Ascending aorta (tissue), 2 donors: ENCODE data around the gene RARB. TPM values are rescaled to one million over a fixed set of nuclear protein-coding genes. Genes with fewer than 3 reads are reported as not detected.

Source experiments
- DNase-seq, 2 donors: peaks; one replicate each; pipeline ENCODE4 v3.0.0-alpha.2; 2019; ENCODE audit warnings: low spot score in 2 of 2
- H3K27ac ChIP-seq, 2 donors: fragments of 200-600 bp; sonication (generic); one replicate each; pipeline ENCODE4 v1.5.1; 2016 to 2017; ENCODE audit warnings: mild to moderate bottlenecking in 1 of 2
- H3K27me3 ChIP-seq: fragments of 200-600 bp; sonication (generic); one replicate; pipeline ENCODE4 v1.5.1; 2017
- H3K36me3 ChIP-seq, 2 donors: fragments of 200-600 bp; sonication (generic); one replicate each; pipeline ENCODE4 v1.5.1; 2016
- H3K4me1 ChIP-seq, 2 donors: fragments of 200-600 bp; sonication (generic); one replicate each; pipeline ENCODE4 v1.5.1; 2016 to 2017; ENCODE audit warnings: mild to moderate bottlenecking in 1 of 2
- H3K4me3 ChIP-seq, 2 donors: fragments of 200-600 bp; sonication (generic); one replicate each; pipeline ENCODE4 v1.5.1; 2016 to 2017; ENCODE audit warnings: mild to moderate bottlenecking in 1 of 2
- H3K9me3 ChIP-seq, 2 donors: fragments of 200-600 bp; sonication (generic); one replicate each; pipeline ENCODE4 v1.5.1; 2016
- CTCF ChIP-seq, 3 experiments: fragments of 200-600 bp in 2 of 3; fragments of 450-650 bp in 1 of 3; sonication (generic) in 2 of 3; IDR thresholded peaks; one replicate each; pipeline ENCODE4 v1.5.1; 2016 to 2019; ENCODE audit warnings: antibody characterized with exemption in 3 of 3, mild to moderate bottlenecking in 1 of 3, moderate library complexity in 1 of 3
- intact Hi-C: fragments of 100-400 bp; cut with DNase I; formaldehyde crosslinking; loops from one replicate; pipeline ENCODE4 v1.15.1; 2023
- total RNA-seq: library from RNA; depleted of rRNA; stranded (reverse); fragments of >200 nt; gene quantifications from one replicate; pipeline ENCODE4 v1.1.0, GENCODE V29; 2016

Gene RARB
- total RNA-seq, 1 donor from 2014 or later: 52.7 TPM

DNA sequence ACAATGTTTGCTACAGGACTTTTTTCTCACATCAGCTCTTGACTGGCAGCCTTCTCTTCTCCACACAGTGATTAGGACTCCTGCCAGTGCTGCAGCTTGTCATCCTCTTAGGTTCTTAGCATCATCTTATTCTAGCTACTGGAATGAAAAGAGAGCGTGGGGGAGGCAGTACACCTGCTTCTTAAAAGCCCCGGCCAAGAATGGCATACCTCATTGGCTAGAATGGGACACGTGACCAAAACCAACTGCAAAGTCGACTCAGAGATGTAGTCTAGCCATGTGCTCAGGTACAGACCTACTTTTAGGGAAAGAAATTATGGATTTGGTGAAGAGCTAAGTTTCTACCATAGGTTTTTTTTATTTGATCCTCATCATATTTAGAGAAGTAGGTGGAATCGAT is 44.1 kb downstream of the RARB start:
- Histone ChIP-seq H3K4me1 (peaks cover 5 to 17% of the 10 kb centered on the region in 2 donors), H3K36me3 (no peaks in the 10 kb centered on the region), H3K27me3 (no peaks in the 10 kb centered on the region), H3K27ac (no peak overlapping the region), H3K9me3 (no peaks in the 10 kb centered on the region), H3K4me3 (no peak overlapping the region)
- DNase-seq: no peak
- intact Hi-C loops: loop anchor here (5.0 kb wide), 1 partner anchor 45 kb away; the partner anchor contains the start of gene RARB
- TF ChIP-seq CTCF (IDR thresholded peaks at IDR 0.05): no peak

DNA sequence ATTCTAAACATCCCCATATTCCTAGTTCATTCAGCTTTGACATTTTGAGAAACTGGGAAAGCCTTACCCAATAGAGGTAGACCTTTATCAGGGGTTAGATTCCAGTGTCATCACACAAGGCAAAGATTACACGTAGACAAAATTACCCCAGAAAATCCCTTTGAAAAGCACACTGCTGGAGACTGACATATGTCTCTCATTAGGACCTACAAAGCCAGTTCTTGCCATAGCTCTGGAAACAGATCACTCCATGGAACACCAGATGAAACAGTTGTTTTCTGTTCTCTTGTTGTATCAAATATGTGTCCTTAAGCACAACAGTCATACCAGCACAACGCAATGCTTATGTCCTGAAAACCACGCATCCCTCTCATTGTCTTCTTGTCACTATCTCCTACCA is 44.7 kb downstream of the RARB start:
- intact Hi-C loops: loop anchor here (5.0 kb wide), 1 partner anchor 45 kb away; the partner anchor contains the start of gene RARB
- no peaks in the 10 kb centered on the region for H3K36me3 ChIP-seq
- peaks cover 5 to 17% of the 10 kb centered on the region in 2 donors for H3K4me1 ChIP-seq

DNA sequence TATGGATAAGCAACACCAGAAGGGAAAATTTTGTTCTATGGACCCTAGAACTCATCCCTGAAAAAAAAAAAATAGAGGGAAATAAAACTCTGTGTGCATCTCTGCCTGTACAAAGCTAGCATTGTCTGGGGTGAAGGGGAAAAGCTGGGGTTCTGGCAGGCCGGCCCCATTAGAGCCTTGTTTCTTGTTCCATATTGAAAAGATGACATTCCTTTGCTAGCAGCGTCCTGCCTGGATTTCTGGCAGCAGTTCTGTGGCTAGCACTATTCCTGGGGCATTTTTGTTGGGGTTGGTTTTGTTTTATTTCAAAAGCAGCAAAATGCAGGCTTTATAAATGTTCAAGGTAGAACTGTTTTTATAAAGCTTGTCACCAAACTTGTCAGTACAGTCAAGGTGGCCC is 45.2 kb downstream of the RARB start:
- intact Hi-C loops: loop anchor here (5.0 kb wide), 1 partner anchor 46 kb away; the partner anchor contains the start of gene RARB
- TF ChIP-seq CTCF (IDR thresholded peaks at IDR 0.05): no peak
- Histone ChIP-seq H3K4me3 (peak overlapping the region in 1 of 2 donors; percentile 12), H3K36me3 (no peaks in the 10 kb centered on the region), H3K27me3 (no peaks in the 10 kb centered on the region), H3K27ac (peak overlapping the region; percentile 20 to 55), H3K4me1 (peaks cover 5 to 17% of the 10 kb centered on the region in 2 donors), H3K9me3 (no peaks in the 10 kb centered on the region)
- DNase-seq: no peak

More for the DNA sequence above, 44.7 kb downstream of the RARB start:
- H3K27ac ChIP-seq: peak overlapping the region in 1 of 2 donors; percentile 55
- no peaks in the 10 kb centered on the region for H3K9me3 ChIP-seq
- no peak for DNase-seq
- no peak for TF ChIP-seq CTCF (IDR thresholded peaks at IDR 0.05)
- H3K4me3 ChIP-seq: no peak overlapping the region
- no peaks in the 10 kb centered on the region for H3K27me3 ChIP-seq

- H3K9me3 ChIP-seq: no peaks in the 10 kb centered on the region
- peak overlapping the region in 1 of 2 donors; percentile 55 for H3K27ac ChIP-seq
- H3K4me1 ChIP-seq: peaks cover 4 to 11% of the 10 kb centered on the region in 2 donors
- peak overlapping the region in 1 of 2 donors; percentile 12 for H3K4me3 ChIP-seq
- DNase-seq: no peak
- TF ChIP-seq CTCF (IDR thresholded peaks at IDR 0.05): no peak
- intact Hi-C loops: loop anchor here (5.0 kb wide), 1 partner anchor 47 kb away; the partner anchor contains the start of gene RARB
- no peaks in the 10 kb centered on the region for H3K36me3 ChIP-seq
- H3K27me3 ChIP-seq: no peaks in the 10 kb centered on the region
Observed at GRCh38 chr3:25474052-25474451, 46.0 kb downstream of the RARB start.

DNA sequence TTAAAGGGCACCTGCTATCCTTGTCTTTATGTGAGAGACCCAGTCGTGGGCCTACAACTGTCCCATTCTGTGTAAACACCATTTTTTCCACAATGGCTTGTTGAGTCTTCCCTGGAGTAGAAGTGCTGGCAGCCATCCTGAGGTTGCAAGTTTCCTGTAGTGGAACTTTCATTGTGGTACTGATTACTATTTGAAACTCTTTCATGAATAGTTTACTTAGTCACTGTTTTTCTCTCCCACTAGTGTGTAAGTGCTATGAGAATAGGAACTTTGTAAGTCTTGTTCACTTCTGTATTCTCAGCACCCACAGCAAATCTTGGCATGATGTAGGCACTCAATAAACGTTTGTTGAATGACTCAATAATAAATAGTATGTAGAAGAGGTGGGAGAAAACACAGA is 48.6 kb downstream of the RARB start:
- Histone ChIP-seq H3K9me3 (no peaks in the 10 kb centered on the region), H3K36me3 (no peaks in the 10 kb centered on the region), H3K27ac (peak overlapping the region; percentile 29 to 39), H3K4me3 (no peak overlapping the region), H3K27me3 (no peaks in the 10 kb centered on the region), H3K4me1 (peaks cover 5 to 7% of the 10 kb centered on the region in 2 donors)
- no peak for TF ChIP-seq CTCF (IDR thresholded peaks at IDR 0.05)
- DNase-seq: no peak
- intact Hi-C loops: no loop called here
